Effector memory CD4-positive, alpha-beta T cell (primary cell): ENCODE measurements around the gene RNU1-2.
"Not testable (repeated sequence)": the region's sequence is repeated elsewhere in the genome, so short reads cannot be mapped to it uniquely, and the experiment has no call there.

Source experiments
- DNase-seq, 3 donors: peaks; one replicate each; pipeline ENCODE4 v3.0.0-alpha.2; 2020
- H3K27ac ChIP-seq: 2 replicates; pipeline ENCODE4 v1.7.0; 2013; ENCODE audit warnings: mild to moderate bottlenecking, low read length, moderate library complexity; ENCODE audit not compliant: insufficient read depth, poor library complexity, severe bottlenecking
- H3K27me3 ChIP-seq: replicated peaks from 2 replicates; pipeline ENCODE4 v1.7.0; 2013; ENCODE audit warnings: mild to moderate bottlenecking, low read length; ENCODE audit not compliant: insufficient read depth, control insufficient read depth, poor library complexity, severe bottlenecking
- H3K36me3 ChIP-seq: 2 replicates; pipeline ENCODE4 v1.7.0; 2013; ENCODE audit warnings: mild to moderate bottlenecking, low read length, moderate library complexity; ENCODE audit not compliant: control insufficient read depth, insufficient read depth
- H3K4me1 ChIP-seq: 2 replicates; pipeline ENCODE4 v1.7.0; 2013; ENCODE audit warnings: low read length, mild to moderate bottlenecking; ENCODE audit not compliant: control insufficient read depth, insufficient read depth, poor library complexity, severe bottlenecking
- H3K4me3 ChIP-seq: 2 replicates; pipeline ENCODE4 v1.7.0; 2013; ENCODE audit warnings: low read length, low read depth, mild to moderate bottlenecking; ENCODE audit not compliant: insufficient read depth, poor library complexity, severe bottlenecking
- H3K9me3 ChIP-seq: 2 replicates; pipeline ENCODE4 v1.7.0; 2013; ENCODE audit warnings: mild to moderate bottlenecking, low read length, moderate library complexity; ENCODE audit not compliant: control insufficient read depth

RNU1-2 gene

DNA sequence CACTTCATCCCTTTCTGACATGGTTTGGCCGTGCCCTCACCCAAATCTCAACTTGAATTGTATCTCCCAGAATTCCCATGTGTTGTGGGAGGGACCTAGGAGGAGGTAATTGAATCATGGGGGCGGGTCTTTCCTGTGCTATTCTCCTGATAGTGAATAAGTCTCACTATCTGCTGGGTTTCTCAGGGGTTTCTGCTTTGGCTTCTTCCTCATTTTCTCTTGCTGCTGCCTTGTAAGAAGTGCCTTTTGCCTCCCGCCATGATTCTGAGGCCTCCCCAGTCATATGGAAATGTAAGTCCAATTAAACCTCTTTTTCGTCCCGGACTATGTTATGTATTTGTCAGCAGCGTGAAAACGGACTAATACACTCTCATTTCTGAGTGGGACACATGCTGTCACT is 25.8 kb upstream of the RNU1-2 start:
- H3K27me3 ChIP-seq, H3K4me1 ChIP-seq, H3K4me3 ChIP-seq, H3K9me3 ChIP-seq, H3K36me3 ChIP-seq, DNase-seq, H3K27ac ChIP-seq: not testable (repeated sequence)

DNA sequence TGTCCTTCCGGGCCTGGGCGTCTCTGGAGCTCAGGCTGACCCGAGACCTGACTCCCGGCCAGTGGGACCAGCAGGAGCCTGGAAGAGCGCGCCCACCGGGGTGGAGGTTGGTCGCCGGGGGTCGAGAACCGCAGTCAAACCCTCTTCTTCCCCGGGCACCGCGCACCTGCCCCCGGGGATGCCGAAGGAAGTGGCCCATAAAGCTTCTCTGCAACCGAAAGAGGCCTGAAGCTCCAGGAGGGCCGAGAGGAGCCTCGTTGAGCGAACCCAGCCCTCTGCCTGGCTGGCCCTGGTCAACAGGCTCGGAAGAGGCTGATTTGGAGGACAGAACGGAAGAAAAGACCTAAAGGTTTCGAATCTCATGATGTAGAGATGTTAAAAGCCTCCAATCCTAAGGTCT is 24.6 kb upstream of the RNU1-2 start:
- H3K4me3 ChIP-seq, H3K27me3 ChIP-seq, H3K27ac ChIP-seq, DNase-seq, H3K36me3 ChIP-seq, H3K9me3 ChIP-seq, H3K4me1 ChIP-seq: not testable (repeated sequence)

DNA sequence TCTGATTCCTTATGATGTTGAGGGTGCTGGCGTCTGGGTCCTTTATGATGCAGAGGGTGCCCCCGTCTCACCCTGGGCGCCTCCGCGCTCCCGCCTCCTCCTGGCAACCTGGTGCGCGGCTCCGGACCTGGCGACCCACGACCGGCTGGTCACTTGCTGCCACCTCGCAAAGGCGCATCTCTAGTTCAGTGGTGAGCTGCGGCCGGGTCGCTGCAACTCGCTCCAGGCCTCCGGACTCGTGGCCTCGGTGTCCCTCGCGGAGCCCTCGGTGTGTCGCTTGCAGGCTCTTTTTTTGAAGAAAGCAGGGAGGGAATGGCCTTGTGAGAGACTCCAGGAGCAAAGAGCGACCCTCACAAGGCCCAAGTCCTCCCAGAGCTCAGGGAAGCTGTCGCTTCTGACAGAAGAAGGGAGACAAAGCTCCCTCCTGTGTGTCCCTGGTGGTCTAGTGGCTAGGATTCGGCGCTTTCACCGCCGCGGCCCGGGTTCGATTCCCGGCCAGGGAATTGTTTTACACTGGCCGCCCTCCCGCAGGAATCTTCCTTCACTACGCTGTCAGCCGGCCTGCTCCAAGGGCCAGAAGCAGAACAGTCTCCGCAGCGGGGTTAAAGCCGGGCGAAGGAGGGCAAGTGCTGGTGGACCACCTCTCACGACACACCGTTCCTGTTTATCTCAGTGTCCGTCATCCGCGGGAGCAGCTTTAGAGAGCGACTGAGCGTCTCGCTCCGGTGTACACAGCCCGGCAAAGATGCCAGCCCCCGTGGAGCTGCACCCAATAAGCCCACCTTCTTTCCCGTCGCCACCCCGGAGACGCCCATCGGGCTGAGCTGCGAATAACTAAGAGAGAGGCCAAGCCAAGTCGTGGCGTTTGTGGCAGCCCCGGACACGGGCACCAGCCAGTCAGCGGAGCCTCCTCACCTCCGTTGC is 23.4 kb upstream of the RNU1-2 start:
- not testable (repeated sequence) for H3K27ac ChIP-seq, H3K4me1 ChIP-seq, H3K27me3 ChIP-seq, H3K36me3 ChIP-seq, H3K9me3 ChIP-seq
- peak in 2 of 3 donors; percentile 12 to 15 for DNase-seq
- H3K4me3 ChIP-seq = peak overlapping the region; percentile 15

DNA sequence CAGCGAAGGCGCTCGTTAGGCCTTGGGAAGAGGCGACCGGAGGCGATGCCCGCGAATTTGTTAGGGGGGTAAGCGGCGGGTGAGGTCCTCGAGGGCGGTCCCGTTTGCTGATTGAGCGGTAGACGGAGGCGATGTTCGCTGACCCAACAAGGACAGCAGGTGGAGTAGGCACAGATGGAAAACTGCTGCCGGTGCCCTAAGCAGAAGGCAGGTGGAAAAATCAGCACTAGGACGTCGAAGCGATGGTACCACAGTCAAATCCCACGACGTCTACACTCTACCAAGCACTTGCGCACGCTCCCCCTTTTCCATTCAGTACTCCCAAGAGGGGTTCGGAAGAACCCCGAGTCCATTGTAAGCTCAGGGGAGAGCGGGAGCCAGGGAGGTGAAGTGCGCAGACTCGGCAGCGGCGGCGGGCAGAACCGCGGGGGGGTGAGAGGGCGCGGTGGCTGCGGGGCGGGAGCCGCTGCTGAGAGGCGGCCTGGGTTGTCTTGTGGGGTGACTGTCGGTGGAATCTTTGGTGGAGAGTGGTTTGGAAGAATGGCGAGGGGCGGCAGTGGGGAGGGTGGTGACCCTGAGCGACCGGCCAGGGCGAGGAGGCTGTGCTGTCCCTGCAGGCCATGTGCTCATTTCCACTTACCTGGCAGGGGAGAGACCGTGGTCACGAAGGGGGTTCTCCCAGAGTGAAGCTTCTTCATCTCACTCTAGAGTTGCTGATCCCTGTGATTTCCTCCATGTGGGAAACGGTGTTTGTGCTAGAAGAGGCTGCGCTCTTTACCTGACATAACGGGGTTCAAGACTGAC is 22.5 kb upstream of the RNU1-2 start:
- not testable (repeated sequence) for H3K4me1 ChIP-seq, H3K27me3 ChIP-seq, H3K9me3 ChIP-seq, H3K27ac ChIP-seq, H3K36me3 ChIP-seq
- peak overlapping the region; percentile 15 for H3K4me3 ChIP-seq
- peak in 2 of 3 donors; percentile 31 to 49 for DNase-seq

DNA sequence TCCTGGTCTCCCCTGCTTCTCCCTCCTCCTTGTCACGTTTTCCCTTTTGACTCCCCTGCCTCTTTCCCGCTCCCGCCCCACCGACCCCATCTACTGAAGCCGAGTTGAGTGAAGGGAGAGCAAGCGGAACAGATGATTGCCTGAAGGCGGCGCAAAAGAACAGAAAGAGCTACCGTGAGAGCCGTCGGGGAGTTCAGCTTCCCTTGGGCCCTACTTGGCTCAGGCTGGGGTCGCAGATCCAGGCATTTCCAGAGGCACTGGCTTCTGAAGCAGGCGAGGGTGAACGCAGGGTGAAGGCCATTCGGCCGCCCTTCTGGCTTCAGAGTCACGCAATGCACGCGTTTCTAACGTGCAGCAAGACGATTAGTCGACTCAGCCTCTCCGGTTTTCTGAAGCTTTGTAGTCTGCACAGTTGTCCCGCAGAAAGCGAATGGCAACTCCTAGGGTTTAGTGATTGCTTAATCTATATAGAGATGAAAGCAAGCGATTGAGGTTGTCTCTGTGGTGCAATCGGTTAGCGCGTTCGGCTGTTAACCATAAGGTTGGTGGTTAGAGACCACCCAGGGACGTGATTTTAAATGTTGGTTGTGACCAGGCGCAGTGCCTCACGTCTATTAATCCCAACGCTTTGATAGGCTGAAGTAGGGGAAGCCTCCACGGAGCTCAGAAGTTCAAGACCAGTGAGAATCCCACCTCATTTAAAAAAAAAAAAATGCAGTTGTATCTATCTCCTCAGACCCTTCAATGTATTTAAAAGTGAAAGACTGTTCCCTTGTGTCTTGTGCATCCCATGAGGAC is 20.6 kb upstream of the RNU1-2 start:
- not testable (repeated sequence) for H3K36me3 ChIP-seq, DNase-seq, H3K27ac ChIP-seq, H3K9me3 ChIP-seq, H3K4me1 ChIP-seq, H3K27me3 ChIP-seq, H3K4me3 ChIP-seq

- H3K27me3 ChIP-seq, H3K4me1 ChIP-seq, H3K27ac ChIP-seq, DNase-seq, H3K36me3 ChIP-seq, H3K9me3 ChIP-seq, H3K4me3 ChIP-seq: not testable (repeated sequence)
Measured at GRCh38 chr1:16881742-16882141, 14.0 kb upstream of the RNU1-2 start.

GRCh38 chr1:16882986-16883385 is 12.8 kb upstream of the RNU1-2 start:
- no peak overlapping the region for H3K4me3 ChIP-seq
- H3K27ac ChIP-seq = no peak overlapping the region
- H3K36me3 ChIP-seq = no peaks in the 10 kb centered on the region
- H3K9me3 ChIP-seq = no peaks in the 10 kb centered on the region
- DNase-seq = no peak
- no peaks in the 10 kb centered on the region for H3K4me1 ChIP-seq
- no peaks in the 10 kb centered on the region for H3K27me3 ChIP-seq

GRCh38 chr1:16884487-16884886 is 11.3 kb upstream of the RNU1-2 start:
- DNase-seq, H3K27ac ChIP-seq, H3K27me3 ChIP-seq, H3K9me3 ChIP-seq, H3K36me3 ChIP-seq, H3K4me1 ChIP-seq, H3K4me3 ChIP-seq: not testable (repeated sequence)

DNA sequence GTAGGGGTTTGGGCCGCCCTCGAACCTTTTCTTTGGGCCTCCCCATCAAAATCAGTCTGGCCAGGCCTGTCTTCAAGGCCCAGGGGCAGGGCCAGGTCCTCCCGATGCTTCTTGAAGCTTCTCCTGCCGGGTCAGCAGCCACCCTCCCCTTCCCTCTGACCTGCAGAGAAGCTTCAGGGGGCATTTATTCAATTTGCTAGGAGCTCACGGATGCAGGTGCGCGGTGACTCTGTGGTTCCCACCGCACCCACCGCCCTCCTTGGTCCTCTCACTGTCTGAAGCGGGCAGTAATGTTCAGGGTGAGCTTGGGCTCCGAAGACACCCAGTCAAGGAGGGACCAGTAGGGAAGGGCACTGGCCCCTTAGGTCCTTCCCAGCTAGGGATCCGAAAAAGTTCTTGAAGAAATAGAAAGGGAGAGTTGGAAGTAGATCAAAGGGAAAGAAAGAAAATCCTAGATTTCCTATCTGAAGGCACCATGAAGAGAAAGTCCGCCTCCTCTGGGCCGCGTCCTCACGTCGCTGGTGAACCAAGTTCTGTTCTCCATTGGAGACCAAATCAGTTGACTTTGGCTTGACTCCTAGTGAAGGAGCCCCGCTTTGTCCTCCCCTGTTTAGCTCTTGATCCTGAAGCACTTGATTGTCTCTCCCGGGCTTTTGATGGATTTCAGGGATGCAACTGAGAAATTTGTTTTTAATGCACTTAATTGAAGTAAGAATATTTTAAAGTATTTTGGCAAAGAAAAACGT is 8.7 kb upstream of the RNU1-2 start:
- Histone ChIP-seq H3K4me1 (peaks cover 4% of the 10 kb centered on the region), H3K27me3 (no peaks in the 10 kb centered on the region), H3K4me3 (no peak overlapping the region), H3K27ac (no peak overlapping the region), H3K9me3 (no peaks in the 10 kb centered on the region), H3K36me3 (no peaks in the 10 kb centered on the region)
- no peak for DNase-seq
